ENCODE data around the gene ATXN10. TPM values are rescaled to one million over a fixed set of nuclear protein-coding genes. Genes with fewer than 3 reads are reported as not detected.
"Not testable (repeated sequence)": the region's sequence is repeated elsewhere in the genome, so short reads cannot be mapped to it uniquely, and the experiment has no call there.

Gene ATXN10
- total RNA-seq, 2 donors from 2014 or later, result 55.8 to 89.1 TPM

DNA sequence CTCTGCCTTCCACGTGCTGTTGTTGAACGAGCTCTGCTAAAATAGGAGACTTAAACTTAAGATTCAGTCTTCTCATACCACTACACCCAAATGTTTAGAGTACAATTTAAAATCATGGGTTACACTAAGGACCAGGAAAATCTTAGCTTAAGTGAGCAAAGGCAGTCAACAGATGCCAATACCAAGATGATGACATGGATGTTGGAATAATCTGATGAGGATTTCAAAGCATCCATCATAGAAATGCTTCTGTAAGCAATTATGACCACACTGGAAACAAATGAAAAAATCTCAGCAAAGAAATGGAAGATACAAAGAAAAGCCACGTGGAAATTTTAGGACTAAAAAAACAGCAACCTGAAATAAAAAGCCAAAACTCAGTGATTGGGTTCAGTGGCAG is 109.8 kb downstream of the ATXN10 start:
- ATAC-seq (replicated peaks), result no peak
- peaks cover 21% of the 10 kb centered on the region for H3K36me3 Mint-ChIP-seq (ENCODE audit: low read depth)
- no peaks in the 10 kb centered on the region for H3K9me3 Mint-ChIP-seq
- no peak overlapping the region for H3K27ac Mint-ChIP-seq
- H3K4me1 Mint-ChIP-seq, result no peaks in the 10 kb centered on the region
- H3K27me3 Mint-ChIP-seq, result no peaks in the 10 kb centered on the region
- no peak overlapping the region for H3K4me3 Mint-ChIP-seq

DNA sequence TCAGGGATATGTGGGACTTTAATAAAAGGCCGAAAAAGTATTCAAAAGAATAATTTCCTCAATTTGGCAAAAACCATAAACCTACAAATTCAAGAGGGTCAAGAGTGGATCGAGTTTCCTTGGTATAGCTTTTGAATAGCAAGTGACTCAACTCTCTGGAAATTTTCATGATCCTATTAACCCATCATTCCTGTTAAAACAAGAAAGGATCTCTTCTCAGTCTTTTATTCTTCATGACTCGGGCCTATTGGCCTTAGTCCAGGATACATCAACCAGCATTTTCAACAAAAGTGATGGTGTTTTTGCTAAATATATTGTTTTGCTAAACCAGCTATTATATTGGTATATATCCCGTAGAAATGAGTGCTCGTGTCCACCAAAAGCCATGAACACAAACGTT is 110.3 kb downstream of the ATXN10 start:
- H3K27ac Mint-ChIP-seq, result no peak overlapping the region
- H3K9me3 Mint-ChIP-seq, result no peaks in the 10 kb centered on the region
- H3K4me1 Mint-ChIP-seq, result no peaks in the 10 kb centered on the region
- H3K4me3 Mint-ChIP-seq, result no peak overlapping the region
- no peak for ATAC-seq (replicated peaks)
- H3K36me3 Mint-ChIP-seq (ENCODE audit: low read depth), result peaks cover 21% of the 10 kb centered on the region
- H3K27me3 Mint-ChIP-seq, result no peaks in the 10 kb centered on the region

DNA sequence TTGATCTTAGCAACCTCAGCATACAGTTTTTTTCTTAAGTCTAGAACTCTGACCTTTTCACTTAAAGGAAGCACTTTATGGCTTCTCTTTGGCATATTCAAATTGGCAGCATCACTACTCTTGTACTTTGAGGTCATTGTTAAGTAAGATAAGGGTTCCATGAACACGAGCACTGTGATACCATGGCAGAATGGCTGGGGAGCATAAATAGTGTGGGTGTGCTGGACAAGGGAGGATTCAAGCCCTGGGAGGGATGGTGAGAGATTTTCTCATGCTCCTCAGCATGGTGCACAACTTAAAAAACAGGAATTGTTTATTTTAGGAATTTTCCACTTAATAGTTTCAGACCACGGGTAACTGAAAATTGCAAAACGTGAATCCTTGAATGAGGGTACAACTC is 111.4 kb downstream of the ATXN10 start:
- no peak for ATAC-seq (replicated peaks)
- Mint-ChIP-seq H3K36me3 (ENCODE audit: low read depth) (peaks cover 21% of the 10 kb centered on the region), H3K4me3 (no peak overlapping the region), H3K27me3 (no peaks in the 10 kb centered on the region), H3K27ac (no peak overlapping the region), H3K4me1 (no peaks in the 10 kb centered on the region), H3K9me3 (no peaks in the 10 kb centered on the region)

DNA sequence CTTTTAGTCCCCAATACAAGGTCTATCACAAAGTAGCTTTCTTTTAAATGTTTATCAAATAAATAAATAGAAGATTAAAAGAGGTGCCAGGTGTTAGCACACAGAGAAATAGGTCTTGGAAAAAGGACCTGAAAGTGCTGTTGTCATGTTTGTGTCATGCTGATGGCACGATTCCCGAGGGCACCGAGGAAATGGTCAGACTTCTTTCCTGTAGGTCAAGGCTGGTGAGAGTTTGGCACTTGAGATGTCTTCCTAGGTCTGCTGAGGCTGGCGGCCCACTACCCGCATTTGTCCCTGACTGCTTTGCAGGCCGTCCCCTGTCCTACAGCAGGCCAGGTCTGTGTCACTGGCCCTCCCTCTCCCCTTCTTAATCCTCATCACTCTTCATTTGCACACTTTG is 112.1 kb downstream of the ATXN10 start:
- no peak for ATAC-seq (replicated peaks)
- H3K27me3 Mint-ChIP-seq, result no peaks in the 10 kb centered on the region
- no peaks in the 10 kb centered on the region for H3K4me1 Mint-ChIP-seq

DNA sequence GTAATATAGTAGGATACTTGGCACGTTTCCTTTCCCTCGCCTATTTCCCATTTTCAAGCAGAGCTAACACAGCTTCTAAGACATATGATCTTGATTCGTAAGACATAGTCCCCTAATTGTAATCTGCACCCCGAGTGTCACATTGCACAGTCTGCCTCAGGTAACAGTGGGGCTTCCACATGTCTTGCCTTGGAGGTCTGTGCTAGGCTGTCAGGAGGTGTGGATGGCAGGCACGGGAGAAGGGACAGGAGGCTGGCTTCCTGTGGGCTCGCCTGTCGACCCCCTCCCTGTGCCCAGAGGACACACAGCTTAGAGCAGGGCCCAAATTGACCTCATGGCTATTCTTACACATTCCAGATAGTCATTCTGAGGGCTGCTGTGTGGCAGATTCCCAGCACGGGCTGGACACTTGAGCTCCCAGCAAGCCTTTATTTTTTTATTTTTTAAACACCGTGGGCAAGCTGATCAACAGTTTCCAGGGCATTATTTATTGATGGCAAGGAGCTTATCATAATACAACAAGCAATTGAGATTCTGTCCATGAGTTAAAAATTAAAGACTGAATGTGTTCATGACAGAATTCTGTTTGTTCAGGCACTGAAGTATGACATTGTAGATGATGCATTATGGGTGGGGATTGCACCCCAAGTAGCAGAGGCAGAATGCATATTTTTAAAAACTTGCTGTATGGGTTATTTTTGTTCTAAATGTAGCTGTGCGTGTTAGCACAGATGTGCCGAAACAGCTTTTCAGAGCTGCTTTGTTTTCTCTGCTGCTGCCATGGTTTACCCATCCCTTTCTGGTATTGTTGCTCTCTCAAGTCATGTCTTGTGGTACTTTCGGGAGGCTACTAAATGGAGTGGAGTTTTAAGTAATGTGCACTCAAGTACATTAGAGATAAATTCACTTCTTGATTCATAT is 113.0 kb downstream of the ATXN10 start:
- Mint-ChIP-seq H3K4me1 (no peaks in the 10 kb centered on the region), H3K36me3 (ENCODE audit: low read depth) (peaks cover 7% of the 10 kb centered on the region), H3K9me3 (no peaks in the 10 kb centered on the region), H3K27ac (no peak overlapping the region), H3K27me3 (no peaks in the 10 kb centered on the region), H3K4me3 (no peak overlapping the region)
- no peak for ATAC-seq (replicated peaks)

More for the DNA sequence above, 112.1 kb downstream of the ATXN10 start:
- no peaks in the 10 kb centered on the region for H3K9me3 Mint-ChIP-seq
- H3K27ac Mint-ChIP-seq, result no peak overlapping the region
- H3K36me3 Mint-ChIP-seq (ENCODE audit: low read depth), result peaks cover 16% of the 10 kb centered on the region
- no peak overlapping the region for H3K4me3 Mint-ChIP-seq

DNA sequence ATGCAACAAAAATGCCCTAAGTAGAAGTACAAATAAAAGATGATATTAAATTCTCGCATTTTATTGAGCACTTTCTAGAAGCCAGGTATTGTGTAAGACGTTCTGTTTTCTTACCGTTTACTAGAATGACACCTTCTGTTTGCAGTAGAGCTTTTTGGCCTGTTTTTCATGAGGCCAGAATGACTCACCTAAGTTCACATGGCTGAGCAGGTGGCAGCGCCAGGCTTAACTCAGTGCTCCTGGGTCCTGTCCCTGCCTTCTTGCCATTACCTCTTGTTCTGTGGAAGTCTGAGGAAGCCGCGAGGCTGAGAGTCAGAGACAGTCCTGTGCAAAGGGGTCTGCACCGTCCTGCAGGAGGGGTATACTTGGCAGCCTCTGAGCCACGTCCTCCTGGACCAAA is 113.8 kb downstream of the ATXN10 start:
- Mint-ChIP-seq H3K27ac (no peak overlapping the region), H3K4me3 (no peak overlapping the region), H3K36me3 (ENCODE audit: low read depth) (peaks cover 9% of the 10 kb centered on the region), H3K4me1 (peaks cover under 1% of the 10 kb centered on the region), H3K27me3 (no peaks in the 10 kb centered on the region), H3K9me3 (no peaks in the 10 kb centered on the region)
- ATAC-seq (replicated peaks), result no peak

DNA sequence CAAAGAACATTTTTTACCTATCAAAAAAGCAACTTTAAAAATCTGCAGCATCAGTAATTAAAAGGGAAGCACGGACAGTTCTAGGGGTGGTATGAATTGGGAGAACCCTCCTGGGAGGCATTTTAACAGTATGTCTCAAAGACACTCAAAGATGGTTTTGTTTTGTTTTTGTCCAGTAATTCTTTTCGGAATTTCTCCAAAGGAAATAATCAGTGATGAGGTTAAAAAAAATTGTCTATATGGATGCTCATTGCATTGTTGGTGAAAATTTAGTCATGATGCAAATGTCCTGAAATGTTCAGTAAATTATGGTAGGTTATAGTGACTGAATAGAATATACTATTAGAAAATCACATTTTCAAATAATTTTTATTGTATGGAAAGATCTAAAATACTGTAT is 115.1 kb downstream of the ATXN10 start:
- no peak overlapping the region for H3K27ac Mint-ChIP-seq
- H3K4me1 Mint-ChIP-seq, result peaks cover 5% of the 10 kb centered on the region
- H3K36me3 Mint-ChIP-seq (ENCODE audit: low read depth), result peaks cover 20% of the 10 kb centered on the region
- no peak for ATAC-seq (replicated peaks)
- no peaks in the 10 kb centered on the region for H3K27me3 Mint-ChIP-seq
- H3K9me3 Mint-ChIP-seq, result no peaks in the 10 kb centered on the region
- H3K4me3 Mint-ChIP-seq, result no peak overlapping the region

DNA sequence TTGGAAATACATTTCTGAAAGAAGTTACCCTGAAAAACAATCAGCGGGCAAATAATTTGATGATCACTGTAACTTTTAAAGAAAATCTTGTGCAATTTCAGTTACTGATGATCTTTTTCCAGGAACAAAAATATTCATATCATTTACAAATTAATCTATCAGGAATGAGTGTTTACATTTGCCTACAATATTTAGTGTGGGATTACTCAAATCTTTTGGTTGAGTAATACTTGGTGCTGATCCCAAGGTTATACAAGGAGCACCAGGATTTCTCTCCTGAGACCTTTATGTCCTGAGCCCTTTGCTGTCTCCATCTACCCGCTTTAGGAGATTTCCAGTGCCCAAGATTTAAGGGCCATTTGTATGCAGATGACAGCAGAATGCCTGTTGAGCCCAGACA is 116.1 kb downstream of the ATXN10 start:
- Mint-ChIP-seq H3K36me3 (ENCODE audit: low read depth) (peaks cover 27% of the 10 kb centered on the region), H3K4me3 (no peak overlapping the region), H3K9me3 (no peaks in the 10 kb centered on the region), H3K27me3 (no peaks in the 10 kb centered on the region), H3K4me1 (peaks cover 5% of the 10 kb centered on the region), H3K27ac (no peak overlapping the region)
- no peak for ATAC-seq (replicated peaks)

DNA sequence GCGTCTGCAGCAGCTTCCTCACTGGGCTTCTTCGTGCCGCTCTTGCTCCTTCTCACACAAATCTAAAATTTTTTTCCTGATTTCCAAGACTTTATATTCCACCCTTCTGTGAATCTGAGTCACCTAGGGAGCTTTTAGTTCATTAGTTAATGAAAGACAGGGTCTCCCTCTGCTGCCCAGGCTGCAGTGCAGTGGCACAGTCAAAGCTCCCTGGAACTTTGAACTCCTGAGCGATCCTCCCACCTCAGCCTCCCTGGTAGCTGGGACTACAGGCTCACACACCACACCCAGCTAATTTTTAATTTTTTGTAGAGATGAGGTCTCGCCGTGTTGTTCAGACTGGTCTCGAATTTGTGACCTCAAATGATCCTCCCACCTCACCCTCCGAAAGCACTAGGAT is 116.9 kb downstream of the ATXN10 start:
- Mint-ChIP-seq H3K4me1 (peaks cover 5% of the 10 kb centered on the region), H3K27me3 (no peaks in the 10 kb centered on the region), H3K27ac (no peak overlapping the region), H3K36me3 (ENCODE audit: low read depth) (peaks cover 34% of the 10 kb centered on the region), H3K4me3 (no peak overlapping the region), H3K9me3 (no peaks in the 10 kb centered on the region)
- no peak for ATAC-seq (replicated peaks)

DNA sequence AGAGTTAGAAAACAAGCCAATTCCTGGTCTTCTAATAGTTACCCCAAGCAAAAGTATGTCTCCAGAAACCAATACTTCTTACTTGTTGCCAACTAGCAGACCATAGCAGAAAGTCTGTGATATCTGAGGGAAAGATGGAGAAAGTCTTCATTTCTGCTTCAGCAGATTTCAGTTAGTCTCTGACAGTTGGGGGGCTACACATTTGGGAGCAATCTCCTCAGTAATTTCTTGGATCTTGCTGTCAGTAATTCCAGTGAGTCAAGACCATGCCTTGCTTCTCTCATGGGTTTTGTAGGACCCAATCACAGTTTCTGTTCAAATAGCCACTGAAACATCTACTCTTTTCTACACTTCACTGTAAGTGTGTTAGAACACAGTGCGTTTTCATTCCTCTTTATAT is 118.8 kb downstream of the ATXN10 start:
- peaks cover 8% of the 10 kb centered on the region for H3K9me3 Mint-ChIP-seq
- H3K4me3 Mint-ChIP-seq, result no peak overlapping the region
- H3K27ac Mint-ChIP-seq, result no peak overlapping the region
- peaks cover 48% of the 10 kb centered on the region for H3K36me3 Mint-ChIP-seq (ENCODE audit: low read depth)
- H3K27me3 Mint-ChIP-seq, result no peaks in the 10 kb centered on the region
- ATAC-seq (replicated peaks), result no peak
- H3K4me1 Mint-ChIP-seq, result peaks cover 5% of the 10 kb centered on the region

DNA sequence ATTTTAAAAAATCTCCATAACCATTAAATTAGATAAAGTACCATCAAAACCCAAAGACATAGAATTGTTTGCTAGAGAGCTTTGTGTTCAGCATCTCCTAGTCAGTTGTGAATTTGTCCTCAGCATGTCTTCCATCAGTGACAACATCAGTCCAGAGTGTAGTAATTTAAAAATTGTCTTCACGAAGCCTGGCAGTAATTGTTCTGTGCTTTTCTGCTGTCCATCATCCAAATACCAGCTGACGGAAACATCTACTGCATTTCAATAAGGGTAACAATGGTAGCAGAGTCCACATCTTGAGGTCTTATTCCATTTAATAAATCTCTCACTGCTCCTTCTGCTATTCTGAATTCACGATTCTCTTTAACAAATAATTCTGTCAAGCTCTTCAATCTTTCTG is 121.5 kb downstream of the ATXN10 start:
- H3K27me3 Mint-ChIP-seq, result no peaks in the 10 kb centered on the region

DNA sequence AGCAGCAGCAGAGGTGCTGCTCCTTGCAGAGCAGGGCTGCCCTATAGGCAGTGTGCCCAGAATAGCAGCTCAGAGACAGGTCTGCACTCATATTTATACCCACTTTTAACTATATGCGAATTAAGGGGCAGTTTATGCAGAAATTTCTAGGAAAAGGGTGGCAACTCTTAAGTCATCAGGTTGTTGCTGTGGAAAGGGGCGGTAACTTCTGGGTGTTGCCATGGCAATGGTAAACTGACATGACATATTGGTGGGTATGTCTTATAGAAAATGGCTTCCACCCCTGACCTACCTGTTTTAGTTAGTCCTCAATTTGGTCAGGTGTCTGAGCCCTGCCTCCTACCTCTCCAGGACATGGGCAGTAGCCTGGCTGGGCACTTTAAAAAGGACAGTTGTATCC is 122.3 kb downstream of the ATXN10 start:
- Mint-ChIP-seq H3K27me3 (no peaks in the 10 kb centered on the region), H3K9me3 (peaks cover 8% of the 10 kb centered on the region), H3K36me3 (ENCODE audit: low read depth) (peaks cover 79% of the 10 kb centered on the region), H3K4me3 (no peak overlapping the region), H3K4me1 (peaks cover 5% of the 10 kb centered on the region), H3K27ac (no peak overlapping the region)
- ATAC-seq (replicated peaks), result no peak

More for the DNA sequence above, 121.5 kb downstream of the ATXN10 start:
- Mint-ChIP-seq H3K36me3 (ENCODE audit: low read depth) (peaks cover 73% of the 10 kb centered on the region), H3K4me1 (peaks cover 5% of the 10 kb centered on the region), H3K9me3 (peaks cover 8% of the 10 kb centered on the region), H3K4me3 (no peak overlapping the region), H3K27ac (no peak overlapping the region)
- ATAC-seq (replicated peaks), result no peak

DNA sequence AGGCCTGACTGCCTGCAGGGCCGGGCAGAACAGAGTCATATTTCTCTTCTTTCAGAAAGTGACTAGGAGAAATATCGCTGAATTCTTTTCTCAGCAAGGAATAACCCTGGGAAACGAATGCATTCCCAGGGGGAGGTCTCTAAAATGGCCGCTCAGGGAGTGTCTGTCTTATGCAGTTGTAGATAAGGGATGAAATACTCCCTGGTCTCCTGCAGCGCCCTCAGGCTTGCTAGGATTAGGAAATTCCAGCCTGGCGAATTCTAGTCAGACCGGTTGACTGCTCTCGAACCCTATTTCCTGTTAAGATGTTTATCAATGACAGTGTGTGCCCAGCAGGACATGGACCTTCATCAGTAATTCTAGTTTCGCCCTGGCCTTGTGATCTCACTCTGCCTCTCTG is 124.4 kb downstream of the ATXN10 start:
- ATAC-seq (replicated peaks); H3K9me3 Mint-ChIP-seq; H3K4me1 Mint-ChIP-seq; H3K27me3 Mint-ChIP-seq; H3K27ac Mint-ChIP-seq; H3K4me3 Mint-ChIP-seq: not testable (repeated sequence)
- peaks cover 77% of the 10 kb centered on the region for H3K36me3 Mint-ChIP-seq (ENCODE audit: low read depth)

DNA sequence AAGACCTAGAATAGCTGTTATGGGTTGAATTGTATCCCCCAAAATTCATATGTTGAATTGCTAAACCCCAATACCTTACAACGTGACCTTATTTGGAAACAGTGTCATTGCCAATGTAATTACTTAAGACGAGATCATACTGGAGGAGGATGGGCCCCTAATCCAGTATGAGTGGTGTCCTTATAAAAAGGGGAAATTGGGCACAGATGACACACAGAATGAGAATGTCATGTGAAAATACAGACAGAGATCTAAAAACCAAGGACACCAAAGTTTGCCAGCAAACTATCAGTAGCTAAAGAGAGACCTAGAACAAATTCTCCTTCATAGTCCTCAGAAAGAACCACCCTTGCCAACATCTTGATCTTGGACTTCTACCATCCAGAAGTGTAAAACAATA is 127.7 kb downstream of the ATXN10 start:
- H3K27me3 Mint-ChIP-seq, result no peaks in the 10 kb centered on the region
- peaks cover 54% of the 10 kb centered on the region for H3K36me3 Mint-ChIP-seq (ENCODE audit: low read depth)
- no peaks in the 10 kb centered on the region for H3K4me1 Mint-ChIP-seq
- H3K9me3 Mint-ChIP-seq, result peaks cover 8% of the 10 kb centered on the region
- H3K27ac Mint-ChIP-seq, result no peak overlapping the region
- no peak for ATAC-seq (replicated peaks)
- H3K4me3 Mint-ChIP-seq, result no peak overlapping the region

DNA sequence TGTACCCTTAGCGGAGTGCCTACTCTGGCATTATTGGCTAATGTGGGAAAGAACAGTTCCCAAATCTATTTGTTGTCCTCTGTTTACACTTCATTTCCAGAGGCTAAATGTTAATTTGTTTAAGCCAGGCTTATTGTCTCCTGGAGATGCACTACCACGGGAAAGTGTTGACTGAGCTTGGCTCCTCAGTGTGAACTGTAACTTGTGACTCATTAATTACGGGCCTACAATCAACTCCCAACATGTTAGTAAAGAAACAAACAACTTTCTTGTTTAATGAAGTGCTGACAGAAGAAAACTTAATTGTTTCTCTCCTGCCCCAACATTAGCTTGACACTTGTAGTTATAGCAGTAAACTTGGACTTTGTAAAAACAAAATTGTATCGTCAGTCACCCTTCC is 130.4 kb downstream of the ATXN10 start:
- Mint-ChIP-seq H3K9me3 (no peaks in the 10 kb centered on the region), H3K36me3 (ENCODE audit: low read depth) (peaks cover 45% of the 10 kb centered on the region), H3K27ac (no peak overlapping the region), H3K4me3 (no peak overlapping the region), H3K27me3 (no peaks in the 10 kb centered on the region), H3K4me1 (no peaks in the 10 kb centered on the region)
- no peak for ATAC-seq (replicated peaks)

All from activated T-helper 17 cell treated with anti-CD3 and anti-CD28 coated beads, Interleukin-2, amount 50 U/mL, for 72 hours (primary cell).